ENCODE data around the gene SSTR3.
A peak's percentile ranks its signal among the peaks of the same experiment; 100 is the strongest.
"Not testable (repeated sequence)": the region's sequence is repeated elsewhere in the genome, so short reads cannot be mapped to it uniquely, and the experiment has no call there.

Gene SSTR3

GRCh38 chr22:37242395-37242918, 30.2 kb upstream of the SSTR3 start:
- peak; percentile 92 for DNase-seq (ENCODE audit: low read depth)

DNA sequence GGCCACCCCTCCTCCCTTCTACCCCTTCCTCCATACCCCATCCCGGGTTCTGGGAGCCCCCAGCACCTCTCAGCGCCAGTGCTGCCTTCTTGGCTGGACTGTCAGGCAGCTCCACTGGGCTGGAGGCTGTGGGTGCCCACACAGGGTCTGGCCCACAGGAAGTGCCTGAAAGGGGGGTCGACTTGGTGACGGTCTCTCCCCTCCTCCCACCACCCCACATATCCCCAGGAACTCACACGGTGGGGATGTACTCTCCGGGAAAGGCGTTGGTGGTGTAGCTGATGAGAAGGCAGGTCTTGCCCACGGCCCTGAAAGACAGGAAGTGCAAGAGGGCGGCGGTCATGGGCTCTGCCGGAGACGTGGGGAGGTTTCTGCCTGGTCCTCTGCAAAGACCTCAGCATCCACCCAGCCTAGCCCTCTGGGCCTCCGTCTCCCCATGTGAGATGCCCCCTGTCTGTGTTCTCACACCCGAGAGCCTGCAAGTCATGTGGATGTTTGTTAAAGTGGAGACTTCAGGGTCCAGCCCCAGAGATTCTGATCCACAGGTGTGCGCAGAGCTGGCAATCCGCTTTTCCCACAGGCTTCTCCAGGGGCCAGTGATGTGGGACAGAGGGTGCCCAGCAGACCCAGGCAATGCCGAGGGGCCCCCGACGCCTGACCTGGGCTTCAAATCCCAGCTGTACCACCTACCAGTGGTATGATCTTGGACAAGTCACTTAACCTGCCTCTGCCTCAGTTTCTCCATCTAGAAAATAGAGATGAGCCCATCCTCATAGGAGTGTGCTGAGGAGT, 29.3 kb upstream of the SSTR3 start:
- DNase-seq (ENCODE audit: low read depth) = no peak

DNA sequence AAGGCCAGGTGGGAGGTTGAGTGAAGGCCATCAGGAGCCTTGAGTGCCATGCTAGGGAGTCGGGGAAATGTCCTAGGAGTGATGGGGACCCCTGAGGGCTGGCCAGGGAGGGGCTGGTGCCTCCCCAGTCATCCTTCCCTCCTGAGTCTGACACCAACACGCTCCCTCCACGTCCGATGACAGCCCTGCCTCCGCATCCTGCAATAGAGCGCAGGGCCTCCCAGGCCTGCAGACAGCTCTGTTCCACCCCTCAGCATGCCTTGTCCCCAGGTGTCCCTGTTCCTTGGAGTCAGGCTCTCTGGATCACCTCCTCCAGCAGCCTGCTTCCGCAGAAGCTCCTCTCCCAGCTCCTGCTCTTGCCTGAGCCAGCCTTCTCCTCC, 28.7 kb upstream of the SSTR3 start:
- no peak for DNase-seq (ENCODE audit: low read depth)

DNA sequence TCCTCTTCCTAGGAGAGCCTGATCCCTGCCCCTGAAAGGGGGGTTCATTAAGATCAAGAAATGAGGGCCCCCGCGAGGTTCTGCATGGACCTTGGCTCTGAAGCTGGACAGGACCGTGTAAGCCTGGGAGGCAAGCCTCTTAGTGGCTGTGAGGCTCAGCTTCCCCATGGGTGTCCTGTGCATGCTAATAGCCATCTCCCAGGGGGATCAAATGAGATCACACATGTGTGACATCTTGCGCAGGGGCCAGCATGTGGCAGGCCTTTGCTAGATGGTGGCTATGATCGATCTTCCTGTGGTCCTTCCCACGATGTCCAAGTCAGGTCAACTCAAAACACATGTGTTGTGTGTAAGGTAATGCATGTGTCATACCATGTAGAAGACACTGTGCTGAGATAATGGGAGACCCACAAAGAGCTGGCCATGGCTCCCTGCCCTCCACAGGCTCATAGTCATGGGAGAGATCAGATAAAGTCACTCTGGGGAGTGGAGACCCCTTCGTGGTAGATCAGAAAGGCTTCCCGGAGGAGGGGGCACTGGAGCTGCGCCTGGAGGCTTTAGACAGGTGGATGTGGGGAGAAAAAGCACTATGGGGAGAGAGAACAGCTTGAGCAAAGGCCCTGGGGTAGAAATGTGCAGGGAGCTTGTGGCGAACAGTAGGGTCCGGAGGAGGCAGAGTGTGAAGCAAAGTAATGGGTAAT, 28.1 kb upstream of the SSTR3 start:
- DNase-seq (ENCODE audit: low read depth) = no peak

- DNase-seq (ENCODE audit: low read depth) = no peak
Measured at GRCh38 chr22:37239336-37240239, 27.3 kb upstream of the SSTR3 start.

DNA sequence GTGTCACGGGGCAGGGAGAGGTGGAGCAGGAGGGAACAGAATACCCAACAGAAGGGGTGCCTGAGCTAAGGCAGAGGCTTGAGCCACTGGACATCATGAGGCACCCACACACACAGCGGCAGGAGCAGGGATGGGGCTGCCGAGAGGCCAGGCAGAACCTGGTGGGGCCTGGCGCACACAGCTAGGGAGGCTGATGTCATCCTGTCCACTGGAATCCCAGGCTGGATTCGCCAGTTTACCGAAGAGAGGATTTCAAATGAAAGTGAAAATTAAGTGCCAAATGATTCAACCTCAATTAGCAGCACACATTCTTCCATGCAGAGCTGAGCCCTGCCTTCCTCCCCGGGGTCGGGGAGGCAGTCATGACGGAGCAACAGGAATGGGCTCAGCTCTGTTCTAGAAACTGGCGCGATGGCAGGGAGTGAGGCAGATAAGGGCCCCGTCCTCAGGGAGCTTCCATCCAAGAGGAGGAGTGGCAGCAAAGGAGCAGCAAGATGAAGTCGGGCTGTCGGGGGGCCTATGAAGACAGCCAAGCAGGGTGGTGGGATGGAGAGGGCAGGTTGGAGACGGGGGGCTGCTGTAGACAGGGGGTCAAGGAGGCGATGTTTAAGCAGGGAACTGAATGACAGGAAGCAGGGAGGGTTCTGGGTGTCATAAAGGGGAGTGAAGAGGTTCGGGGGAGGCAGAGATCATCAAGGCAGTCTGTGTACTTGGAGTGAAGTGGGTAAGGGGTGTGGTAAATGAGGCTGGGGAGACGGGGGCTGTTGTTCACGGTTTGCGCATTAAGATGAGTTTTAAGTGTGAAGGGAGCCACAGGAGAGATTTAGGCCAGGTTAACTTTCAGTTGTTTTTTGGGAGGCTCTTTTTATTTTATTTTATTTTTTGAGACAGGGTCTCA, 25.3 kb upstream of the SSTR3 start:
- no peak for DNase-seq (ENCODE audit: low read depth)

DNA sequence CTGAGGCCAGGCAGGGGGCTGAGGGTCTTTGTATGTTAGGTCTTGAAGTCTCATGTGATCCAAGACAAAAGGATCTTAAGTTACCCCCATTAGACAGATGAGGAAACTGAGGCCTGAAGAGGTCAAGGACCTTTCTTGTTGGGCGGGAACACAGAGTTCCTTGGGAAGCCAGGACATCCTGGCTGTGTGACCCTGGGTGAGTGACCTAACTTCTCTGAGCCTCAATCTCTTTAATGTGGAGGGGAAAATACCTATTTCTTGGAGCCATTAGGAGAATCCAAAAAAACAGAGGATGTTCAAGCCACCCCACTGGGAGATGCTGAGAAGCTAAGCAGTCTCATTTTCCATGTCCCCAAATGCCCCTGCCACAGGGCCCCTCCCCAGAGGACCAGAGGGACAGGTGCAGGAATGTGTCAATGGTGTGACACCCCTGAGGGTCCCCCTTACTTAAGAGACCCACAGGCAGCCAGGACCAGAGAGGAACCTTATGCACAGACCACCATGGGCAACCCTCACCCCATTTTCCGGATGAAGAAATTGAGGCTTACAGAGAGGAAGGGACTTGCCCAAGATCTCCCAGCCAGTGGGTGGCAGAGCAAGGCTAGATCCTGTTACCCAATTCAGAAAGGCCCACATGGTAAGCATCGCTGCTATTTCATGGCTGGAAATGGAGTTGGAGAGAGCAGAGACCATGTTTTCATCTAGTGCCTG, 23.8 kb upstream of the SSTR3 start:
- no peak for DNase-seq (ENCODE audit: low read depth)

GRCh38 chr22:37234736-37235711, 22.7 kb upstream of the SSTR3 start:
- no peak for DNase-seq (ENCODE audit: low read depth)

DNA sequence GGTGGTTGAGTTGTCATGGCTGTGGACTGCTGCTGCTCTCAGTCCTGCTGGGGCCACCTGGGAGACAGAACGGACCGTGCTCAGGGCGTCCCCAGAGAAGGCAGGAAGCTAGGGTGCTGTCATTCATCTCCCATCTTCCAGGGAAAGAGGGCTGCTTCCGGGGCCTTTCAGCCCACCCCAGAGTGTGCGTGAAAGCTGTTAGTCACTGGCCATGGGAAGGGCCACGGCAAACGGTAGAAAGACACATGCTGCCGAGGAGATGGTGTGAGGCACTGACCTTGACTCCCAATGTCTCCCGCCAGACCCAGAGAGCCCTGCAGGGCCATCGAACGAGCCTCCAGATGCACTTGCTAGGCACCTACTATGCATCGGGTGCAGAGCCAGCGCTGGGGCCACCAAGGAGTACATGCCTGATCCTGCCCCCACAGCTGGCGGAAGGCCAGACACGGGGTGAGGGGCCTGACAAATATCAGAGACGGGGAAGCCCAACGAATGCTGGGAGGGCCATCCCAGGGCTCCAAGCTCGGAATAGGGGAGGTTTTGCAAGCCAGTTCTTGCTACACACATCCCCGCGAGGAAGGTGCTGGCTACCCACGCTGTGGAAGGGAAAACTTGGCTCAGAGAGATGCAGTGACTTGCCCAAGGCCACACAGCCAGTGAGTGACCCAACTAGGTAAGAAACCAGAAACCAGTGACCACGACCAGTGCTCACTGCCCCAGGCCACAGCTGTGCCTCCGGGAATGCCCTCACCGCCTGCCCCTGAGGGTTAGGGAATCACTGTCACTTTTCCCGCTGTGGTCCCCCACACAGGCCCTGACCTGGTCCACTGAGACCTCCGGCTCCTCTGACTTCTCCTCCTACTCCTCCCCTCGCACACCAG, 21.7 kb upstream of the SSTR3 start:
- DNase-seq (ENCODE audit: low read depth) = no peak

DNA sequence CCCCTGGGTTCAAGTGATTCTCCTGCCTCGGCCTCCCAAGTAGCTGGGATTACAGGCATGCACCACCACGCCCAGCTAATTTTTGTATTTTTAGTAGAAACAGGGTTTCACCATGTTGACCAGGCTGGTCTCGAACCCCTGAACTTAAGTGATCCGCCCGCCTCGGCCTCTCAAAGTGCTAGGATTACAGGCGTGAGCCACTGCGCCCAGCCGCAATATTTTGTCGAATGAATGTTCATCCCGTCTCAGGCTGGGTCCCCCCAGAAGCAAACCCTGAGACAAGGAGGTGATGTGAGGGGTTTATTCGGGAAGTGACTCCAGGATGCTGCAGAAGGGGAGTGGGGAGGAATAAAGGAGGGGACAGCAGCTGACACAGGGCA, 21.1 kb upstream of the SSTR3 start:
- DNase-seq (ENCODE audit: low read depth) = not testable (repeated sequence)

- DNase-seq (ENCODE audit: low read depth) = no peak
Measured at GRCh38 chr22:37232140-37232998, 20.1 kb upstream of the SSTR3 start.

GRCh38 chr22:37231406-37232139, 19.3 kb upstream of the SSTR3 start:
- DNase-seq (ENCODE audit: low read depth) = no peak

- DNase-seq (ENCODE audit: low read depth) = peak; percentile 66
Measured at GRCh38 chr22:37230673-37231405, 18.6 kb upstream of the SSTR3 start.

GRCh38 chr22:37229805-37230672, 17.8 kb upstream of the SSTR3 start:
- DNase-seq (ENCODE audit: low read depth) = peak; percentile 93
